GM08714 (cell line): ENCODE measurements around the gene LCOR.

Experiments used
- H3K4me3 ChIP-seq: fragments of 200-500 bp; sonication (Bioruptor generic); 2 replicates; pipeline ENCODE4 v1.5.1; 2014; ENCODE audit warnings: mild to moderate bottlenecking, low read length, inconsistent platforms
- ZNF274 ChIP-seq: IDR thresholded peaks from 2 replicates; pipeline ENCODE4 v1.6.1; 2012; ENCODE audit warnings: mild to moderate bottlenecking, low read depth, low read length

Gene LCOR

GRCh38 chr10:97002670-97003069 lies 170.6 kb downstream of the LCOR start:
- TF ChIP-seq ZNF274: no peak

GRCh38 chr10:97003151-97003803 lies 171.2 kb downstream of the LCOR start:
- no peak overlapping the region for H3K4me3 ChIP-seq
- no peak for TF ChIP-seq ZNF274

More at GRCh38 chr10:97002670-97003069, 170.6 kb downstream of the LCOR start:
- no peak overlapping the region for H3K4me3 ChIP-seq

- no peak for TF ChIP-seq ZNF274
- no peak overlapping the region for H3K4me3 ChIP-seq
Measured at GRCh38 chr10:97003804-97004201, 171.7 kb downstream of the LCOR start.

GRCh38 chr10:97004591-97004990 lies 172.5 kb downstream of the LCOR start:
- no peak for TF ChIP-seq ZNF274
- no peak overlapping the region for H3K4me3 ChIP-seq

GRCh38 chr10:97005349-97005748 lies 173.3 kb downstream of the LCOR start:
- no peak for TF ChIP-seq ZNF274
- H3K4me3 ChIP-seq: no peak overlapping the region

GRCh38 chr10:97006364-97006763 lies 174.3 kb downstream of the LCOR start:
- no peak for TF ChIP-seq ZNF274
- H3K4me3 ChIP-seq: no peak overlapping the region

GRCh38 chr10:97007417-97007816 lies 175.3 kb downstream of the LCOR start:
- no peak overlapping the region for H3K4me3 ChIP-seq
- no peak for TF ChIP-seq ZNF274

- H3K4me3 ChIP-seq: no peak overlapping the region
- no peak for TF ChIP-seq ZNF274
Measured at GRCh38 chr10:97010695-97011206, 178.7 kb downstream of the LCOR start.

- H3K4me3 ChIP-seq: no peak overlapping the region
- no peak for TF ChIP-seq ZNF274
Measured at GRCh38 chr10:97011397-97011796, 179.3 kb downstream of the LCOR start.

- TF ChIP-seq ZNF274: no peak
Measured at GRCh38 chr10:97012470-97012869, 180.4 kb downstream of the LCOR start.

GRCh38 chr10:97013568-97013967 lies 181.5 kb downstream of the LCOR start:
- no peak overlapping the region for H3K4me3 ChIP-seq
- no peak for TF ChIP-seq ZNF274

More at GRCh38 chr10:97012470-97012869, 180.4 kb downstream of the LCOR start:
- no peak overlapping the region for H3K4me3 ChIP-seq

- TF ChIP-seq ZNF274: no peak
- H3K4me3 ChIP-seq: no peak overlapping the region
Measured at GRCh38 chr10:97013983-97014382, 181.9 kb downstream of the LCOR start.

GRCh38 chr10:97015240-97015639 lies 183.1 kb downstream of the LCOR start:
- no peak for TF ChIP-seq ZNF274
- no peak overlapping the region for H3K4me3 ChIP-seq

GRCh38 chr10:97016728-97017473 lies 184.8 kb downstream of the LCOR start:
- H3K4me3 ChIP-seq: peak overlapping the region; percentile 11; the same call in 1 of the 2 replicates
- no peak for TF ChIP-seq ZNF274

GRCh38 chr10:97017474-97017903 lies 185.4 kb downstream of the LCOR start:
- no peak overlapping the region for H3K4me3 ChIP-seq
- TF ChIP-seq ZNF274: no peak
